Mesenchymal stem cell (in vitro differentiated cells and primary cell): ENCODE measurements around the gene AQP3.

Experiments
- DNase-seq: peaks from one replicate; pipeline ENCODE4 v3.0.0-alpha.2; 2013
- H2AFZ ChIP-seq: one replicate; pipeline ENCODE4 v1.6.1; 2013; ENCODE audit warnings: low read depth, mild to moderate bottlenecking, control low read depth, inconsistent platforms, low read length, moderate library complexity
- H2AK5ac ChIP-seq: 2 replicates; pipeline ENCODE4 v1.6.1; 2013; ENCODE audit warnings: low read length, moderate library complexity, mild to moderate bottlenecking, inconsistent platforms; ENCODE audit not compliant: severe bottlenecking
- H2BK120ac ChIP-seq: one replicate; pipeline ENCODE4 v1.6.1; 2013; ENCODE audit warnings: low read depth, mild to moderate bottlenecking, inconsistent platforms, low read length, moderate library complexity
- H2BK12ac ChIP-seq, 2 experiments: one replicate each; pipeline ENCODE4 v1.6.1; 2013; ENCODE audit warnings: inconsistent platforms in 2 of 2, low read length in 2 of 2, mild to moderate bottlenecking in 2 of 2, moderate library complexity in 2 of 2, control low read depth in 1 of 2
- H2BK15ac ChIP-seq: one replicate; pipeline ENCODE4 v1.6.1; 2013; ENCODE audit warnings: mild to moderate bottlenecking, low read depth, inconsistent platforms; ENCODE audit not compliant: poor library complexity, severe bottlenecking
- H2BK5ac ChIP-seq: 2 replicates; pipeline ENCODE4 v1.6.1; 2013; ENCODE audit warnings: low read depth, mild to moderate bottlenecking, low read length, control low read depth, inconsistent platforms; ENCODE audit not compliant: poor library complexity, severe bottlenecking
- H3K14ac ChIP-seq, 2 experiments: one replicate each; pipeline ENCODE4 v1.6.1; 2013; ENCODE audit warnings: inconsistent platforms in 2 of 2, low read length in 2 of 2, control low read depth in 1 of 2, mild to moderate bottlenecking in 1 of 2, moderate library complexity in 1 of 2
- H3K18ac ChIP-seq, 2 experiments: one replicate each; pipeline ENCODE4 v1.6.1; 2013; ENCODE audit warnings: inconsistent platforms in 2 of 2, low read length in 2 of 2, control low read depth in 1 of 2, low read depth in 1 of 2, mild to moderate bottlenecking in 1 of 2
- H3K23ac ChIP-seq, 2 experiments: one replicate each; pipeline ENCODE4 v1.6.1; 2013; ENCODE audit warnings: inconsistent platforms in 2 of 2, low read length in 2 of 2, mild to moderate bottlenecking in 2 of 2, moderate library complexity in 2 of 2, control low read depth in 1 of 2
- H3K27ac ChIP-seq: 2 replicates; pipeline ENCODE4 v1.5.1; 2013; ENCODE audit warnings: mild to moderate bottlenecking, moderate library complexity, low read length, control low read depth, inconsistent platforms; ENCODE audit not compliant: poor library complexity, severe bottlenecking
- H3K27me3 ChIP-seq, 2 experiments: 2 replicates each; pipeline versions ENCODE4 v1.6.1 to v1.7.0; 2013; ENCODE audit warnings: low read length in 2 of 2, mild to moderate bottlenecking in 2 of 2, moderate library complexity in 2 of 2, control low read depth in 1 of 2, inconsistent platforms in 1 of 2; ENCODE audit not compliant: control insufficient read depth in 1 of 2, insufficient read depth in 1 of 2
- H3K36me3 ChIP-seq, 2 experiments: 2 replicates each; pipeline versions ENCODE4 v1.6.1 to v1.7.0; 2013; ENCODE audit warnings: low read length in 2 of 2, control low read depth in 1 of 2, inconsistent platforms in 1 of 2, low read depth in 1 of 2, mild to moderate bottlenecking in 1 of 2; ENCODE audit not compliant: insufficient read depth in 2 of 2, control insufficient read depth in 1 of 2
- H3K4ac ChIP-seq, 2 experiments: one replicate each; pipeline ENCODE4 v1.6.1; 2013; ENCODE audit warnings: inconsistent platforms in 2 of 2, low read length in 2 of 2, mild to moderate bottlenecking in 2 of 2, moderate library complexity in 2 of 2, control low read depth in 1 of 2, low read depth in 1 of 2
- H3K4me1 ChIP-seq: 2 replicates; pipeline ENCODE4 v1.6.1; 2013; ENCODE audit warnings: low read depth, low read length, control low read depth; ENCODE audit not compliant: control insufficient read depth, insufficient read depth
- H3K4me2 ChIP-seq: 2 replicates; pipeline ENCODE4 v1.6.1; 2013; ENCODE audit warnings: low read length, mild to moderate bottlenecking, inconsistent platforms; ENCODE audit not compliant: poor library complexity, severe bottlenecking
- H3K4me3 ChIP-seq, 2 experiments: 2 replicates each; pipeline versions ENCODE4 v1.5.1 to v1.7.0; 2013; ENCODE audit warnings: low read length in 2 of 2, mild to moderate bottlenecking in 2 of 2, control low read depth in 1 of 2, low read depth in 1 of 2; ENCODE audit not compliant: insufficient read depth in 1 of 2
- H3K79me1 ChIP-seq: replicated peaks from 2 replicates; pipeline ENCODE4 v1.6.1; 2013; ENCODE audit warnings: mild to moderate bottlenecking, control low read depth, low read length, inconsistent platforms; ENCODE audit not compliant: poor library complexity, severe bottlenecking
- H3K9ac ChIP-seq: 2 replicates; pipeline ENCODE4 v1.7.0; 2013; ENCODE audit warnings: mild to moderate bottlenecking, low read length, moderate library complexity
- H3K9me3 ChIP-seq: 2 replicates; pipeline ENCODE4 v1.7.0; 2013; ENCODE audit warnings: mild to moderate bottlenecking, low read length; ENCODE audit not compliant: control insufficient read depth
- H4K8ac ChIP-seq: one replicate; pipeline ENCODE4 v1.6.1; 2013; ENCODE audit warnings: inconsistent platforms, mild to moderate bottlenecking, low read length, moderate library complexity
- H4K91ac ChIP-seq: one replicate; pipeline ENCODE4 v1.6.1; 2013; ENCODE audit warnings: mild to moderate bottlenecking, low read length, inconsistent platforms
- WGBS: methylation state at CpG from one replicate; pipeline ENCODE4 v1.1.7; 2013; ENCODE audit warnings: mixed read lengths; 5-methylcytosine and 5-hydroxymethylcytosine counted together

Gene AQP3

DNA sequence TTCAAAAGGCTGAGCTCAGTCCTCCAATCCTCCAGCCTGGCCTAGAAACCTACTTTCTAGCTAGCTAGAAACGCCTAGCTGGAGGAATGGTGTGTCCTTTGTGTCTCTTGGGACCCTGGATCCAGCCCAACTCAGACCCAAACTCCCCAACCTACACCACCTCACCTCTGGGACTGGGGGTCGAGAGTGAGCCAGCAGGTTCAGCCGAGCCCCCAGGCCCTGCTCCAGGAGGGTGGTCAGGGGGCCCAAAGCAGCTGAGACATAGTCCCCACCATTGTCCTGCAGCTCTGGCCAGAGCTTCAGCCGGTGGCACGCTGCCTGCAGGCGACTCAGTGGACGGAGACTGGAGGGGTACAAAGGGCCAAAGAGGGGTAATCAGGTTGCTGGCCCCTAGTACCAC, 20.1 kb upstream of the AQP3 start:
- Histone ChIP-seq H3K27me3 (no peaks in the 10 kb centered on the region), H2BK120ac (no peak overlapping the region), H3K36me3 (peaks cover 83 to 94% of the 10 kb centered on the region in 2 experiments), H3K4ac (no peak overlapping the region), H3K4me3 (no peak overlapping the region), H3K14ac (no peak overlapping the region), H2AFZ (no peak overlapping the region), H4K91ac (no peak overlapping the region), H2BK15ac (no peak overlapping the region), H2BK5ac (no peak overlapping the region), H3K4me2 (no peak overlapping the region), H2BK12ac (no peak overlapping the region), H3K18ac (no peak overlapping the region), H3K79me1 (peaks cover 43% of the 10 kb centered on the region), H3K23ac (no peak overlapping the region), H2AK5ac (no peak overlapping the region), H3K4me1 (peaks cover 5% of the 10 kb centered on the region), H3K27ac (no peak overlapping the region), H3K9ac (no peak overlapping the region), H3K9me3 (no peaks in the 10 kb centered on the region), H4K8ac (no peak overlapping the region)
- WGBS = 96% methylated on average over 7 of the region's 7 CpGs
- DNase-seq = no peak

DNA sequence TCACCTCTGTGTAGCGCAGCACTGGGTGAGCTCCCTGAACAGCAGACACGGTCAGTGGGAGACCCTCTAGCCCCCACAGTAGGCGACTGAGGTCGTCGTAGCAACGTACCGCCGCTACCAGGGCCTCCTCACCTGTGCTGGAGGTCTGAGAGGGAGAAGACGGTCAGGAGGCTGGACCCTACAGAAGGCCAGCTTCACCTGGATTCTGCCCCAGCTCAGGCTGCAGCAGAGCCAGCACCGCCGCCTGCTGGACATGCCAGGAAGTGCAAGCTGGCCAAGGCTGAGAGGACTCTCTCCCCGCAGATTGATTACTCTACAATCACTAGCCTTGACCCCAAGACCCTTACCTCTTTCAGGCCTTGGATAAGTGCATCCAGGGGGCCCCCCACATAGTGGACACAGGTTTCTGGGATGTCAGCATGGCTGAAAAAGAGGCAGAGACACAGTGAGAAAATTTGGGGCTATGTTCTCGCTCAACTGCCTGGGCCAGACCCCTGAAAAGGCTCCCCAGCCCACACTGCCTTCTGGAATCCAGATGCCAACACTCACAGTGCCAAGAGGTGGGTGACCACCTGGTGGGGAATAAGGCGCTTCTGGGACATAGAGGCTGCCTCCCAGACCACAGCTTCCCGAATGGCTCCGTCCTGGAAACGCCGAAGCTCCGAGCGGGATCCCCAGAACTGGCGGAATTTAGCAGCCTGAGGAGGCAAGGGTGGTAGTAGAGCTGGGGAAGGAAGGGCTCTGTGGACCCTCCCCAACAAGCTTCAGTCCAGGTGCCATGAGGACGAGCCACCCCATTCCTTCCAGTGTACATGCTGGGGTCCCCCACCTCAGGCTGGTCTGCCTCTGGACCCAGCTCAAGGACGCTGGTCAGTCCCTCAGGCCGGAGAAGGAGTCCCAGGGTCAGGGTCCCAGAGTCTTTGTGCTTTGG, 19.4 kb upstream of the AQP3 start:
- H3K4me2 ChIP-seq = no peak overlapping the region
- no peak overlapping the region for H3K14ac ChIP-seq
- no peak overlapping the region for H4K91ac ChIP-seq
- no peak overlapping the region for H3K18ac ChIP-seq
- H3K4ac ChIP-seq = no peak overlapping the region
- no peak overlapping the region for H2AK5ac ChIP-seq
- H2BK12ac ChIP-seq = no peak overlapping the region
- no peak overlapping the region for H3K27ac ChIP-seq
- no peak overlapping the region for H4K8ac ChIP-seq
- H2BK5ac ChIP-seq = no peak overlapping the region
- H3K9ac ChIP-seq = no peak overlapping the region
- H3K4me1 ChIP-seq = no peaks in the 10 kb centered on the region
- no peaks in the 10 kb centered on the region for H3K27me3 ChIP-seq
- no peak overlapping the region for H2AFZ ChIP-seq
- no peaks in the 10 kb centered on the region for H3K9me3 ChIP-seq
- no peak overlapping the region for H3K23ac ChIP-seq
- no peak overlapping the region for H2BK120ac ChIP-seq
- DNase-seq = peak; percentile 37
- no peak overlapping the region for H3K4me3 ChIP-seq
- H3K79me1 ChIP-seq = peaks cover 41% of the 10 kb centered on the region
- H3K36me3 ChIP-seq = peaks cover 85 to 96% of the 10 kb centered on the region in 2 experiments
- 84% methylated on average over 23 of the region's 24 CpGs for WGBS
- no peak overlapping the region for H2BK15ac ChIP-seq

DNA sequence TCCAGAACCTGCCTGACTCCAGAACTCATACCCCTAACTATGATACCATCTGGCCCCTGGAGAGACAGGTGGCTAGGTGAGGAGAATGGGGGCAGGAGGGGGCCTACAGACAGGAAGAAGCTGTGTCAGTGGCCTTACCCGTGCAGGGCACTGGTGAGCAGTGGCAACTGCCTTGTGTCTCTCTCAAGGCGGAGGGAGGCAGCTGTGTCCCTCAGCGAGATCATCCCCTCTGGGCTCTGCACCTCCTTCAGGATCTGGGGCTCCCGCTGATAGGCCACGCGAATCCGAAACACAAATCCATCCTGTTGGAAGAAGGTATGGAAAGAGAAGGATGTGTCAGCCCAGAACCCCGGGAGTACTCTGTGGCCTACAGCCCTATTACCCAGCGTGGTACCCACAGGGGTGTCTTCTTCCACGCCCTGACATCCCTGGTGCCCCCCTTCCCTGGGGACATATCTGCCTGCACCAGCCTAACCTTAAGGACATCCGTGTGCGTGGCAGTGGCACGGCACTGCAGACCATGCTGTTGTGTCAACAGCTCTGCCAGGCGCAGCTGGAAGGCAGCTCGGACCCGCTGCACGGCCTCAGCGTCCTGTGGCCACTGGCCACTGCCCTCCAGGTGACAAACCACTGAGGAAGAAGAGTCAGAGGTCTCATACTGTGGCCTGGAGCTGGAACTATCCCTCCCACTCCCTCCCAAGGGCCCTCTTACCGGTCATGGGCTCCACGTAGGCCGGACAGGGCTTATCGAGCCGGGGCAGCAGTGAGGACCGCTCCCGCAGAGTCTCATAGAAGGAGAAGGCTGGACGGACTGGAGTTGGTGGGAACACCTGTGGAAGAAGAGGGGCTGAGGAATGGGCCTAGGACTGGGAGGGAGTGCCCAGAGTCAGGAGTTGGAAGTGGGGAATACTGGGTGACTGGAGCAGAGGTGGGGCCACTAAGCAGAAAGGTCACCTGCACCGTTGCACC, 18.5 kb upstream of the AQP3 start:
- 98% methylated on average over 27 of the region's 27 CpGs for WGBS
- Histone ChIP-seq H3K4me3 (no peak overlapping the region), H4K8ac (no peak overlapping the region), H4K91ac (no peak overlapping the region), H2AFZ (no peak overlapping the region), H3K23ac (no peak overlapping the region), H3K14ac (no peak overlapping the region), H2BK5ac (no peak overlapping the region), H2BK12ac (no peak overlapping the region), H3K4me1 (no peaks in the 10 kb centered on the region), H3K36me3 (peaks cover 91 to 96% of the 10 kb centered on the region in 2 experiments), H3K79me1 (peaks cover 38% of the 10 kb centered on the region), H3K9me3 (no peaks in the 10 kb centered on the region), H2BK120ac (no peak overlapping the region), H3K4me2 (no peak overlapping the region), H3K9ac (no peak overlapping the region), H3K27ac (no peak overlapping the region), H2AK5ac (no peak overlapping the region), H3K4ac (no peak overlapping the region), H2BK15ac (no peak overlapping the region), H3K18ac (no peak overlapping the region), H3K27me3 (no peaks in the 10 kb centered on the region)
- DNase-seq = no peak

GRCh38 chr9:33465096-33465495, 17.7 kb upstream of the AQP3 start:
- H2AFZ ChIP-seq = no peak overlapping the region
- H3K36me3 ChIP-seq = peaks cover 99 to 100% of the 10 kb centered on the region in 2 experiments
- no peak overlapping the region for H2BK5ac ChIP-seq
- no peak overlapping the region for H2AK5ac ChIP-seq
- peaks cover 38% of the 10 kb centered on the region for H3K79me1 ChIP-seq
- H3K27me3 ChIP-seq = no peaks in the 10 kb centered on the region
- H3K27ac ChIP-seq = no peak overlapping the region
- H3K4me1 ChIP-seq = no peaks in the 10 kb centered on the region
- 93% methylated on average over 8 of the region's 9 CpGs for WGBS
- H4K91ac ChIP-seq = no peak overlapping the region
- no peak overlapping the region for H3K9ac ChIP-seq
- H2BK12ac ChIP-seq = no peak overlapping the region
- no peak overlapping the region for H3K4me2 ChIP-seq
- H3K18ac ChIP-seq = no peak overlapping the region
- DNase-seq = no peak
- H3K14ac ChIP-seq = no peak overlapping the region
- H3K23ac ChIP-seq = no peak overlapping the region
- H3K9me3 ChIP-seq = no peaks in the 10 kb centered on the region
- no peak overlapping the region for H3K4me3 ChIP-seq
- no peak overlapping the region for H4K8ac ChIP-seq
- H2BK120ac ChIP-seq = no peak overlapping the region
- no peak overlapping the region for H2BK15ac ChIP-seq
- no peak overlapping the region for H3K4ac ChIP-seq
